ENCODE measurements around the gene DPP6.
"Not testable (repeated sequence)": the region's sequence is repeated elsewhere in the genome, so short reads cannot be mapped to it uniquely, and the experiment has no call there.

Gene DPP6

GRCh38 chr7:154666768-154667167 lies 614.6 kb downstream of the DPP6 start:
- no peak for DNase-seq (ENCODE audit: low read depth)

DNA sequence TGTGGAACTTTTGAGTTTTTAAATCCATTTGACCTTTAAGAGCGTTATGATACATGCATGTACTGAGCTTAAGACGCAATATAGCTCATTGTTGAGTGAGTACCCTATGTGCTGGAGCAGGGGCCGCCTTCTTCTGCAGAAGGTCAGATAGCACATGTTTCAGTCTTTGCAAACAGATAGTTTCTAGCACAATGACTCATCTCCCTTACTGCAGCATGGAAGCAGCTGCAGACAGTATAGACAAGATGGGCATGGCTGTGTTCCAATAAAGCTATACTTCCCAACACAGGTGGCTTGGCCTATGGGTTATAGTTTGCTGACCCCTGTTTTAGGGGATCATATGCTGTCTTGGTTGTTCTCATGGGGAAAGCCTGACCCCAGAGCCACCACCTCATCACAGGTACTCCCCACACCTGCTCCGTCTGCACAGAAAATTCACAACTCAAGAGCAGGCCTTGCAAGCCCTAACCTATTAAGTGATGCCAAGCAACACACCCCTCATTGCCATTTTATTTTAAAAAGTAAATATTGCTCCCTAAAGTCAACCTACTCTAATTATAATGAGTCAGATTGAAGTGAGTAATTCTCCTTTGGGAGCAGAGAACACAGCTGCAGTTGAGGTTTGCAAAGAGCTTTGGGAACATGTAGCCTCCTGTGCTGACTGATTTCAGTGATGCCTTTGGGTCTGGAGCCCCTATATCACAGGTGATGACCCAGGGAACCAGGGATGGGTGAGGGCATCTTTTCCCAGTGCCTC lies 620.6 kb downstream of the DPP6 start:
- no peak for DNase-seq (ENCODE audit: low read depth)

- no peak for DNase-seq (ENCODE audit: low read depth)
Observed at GRCh38 chr7:154674191-154674590, 622.0 kb downstream of the DPP6 start.

DNA sequence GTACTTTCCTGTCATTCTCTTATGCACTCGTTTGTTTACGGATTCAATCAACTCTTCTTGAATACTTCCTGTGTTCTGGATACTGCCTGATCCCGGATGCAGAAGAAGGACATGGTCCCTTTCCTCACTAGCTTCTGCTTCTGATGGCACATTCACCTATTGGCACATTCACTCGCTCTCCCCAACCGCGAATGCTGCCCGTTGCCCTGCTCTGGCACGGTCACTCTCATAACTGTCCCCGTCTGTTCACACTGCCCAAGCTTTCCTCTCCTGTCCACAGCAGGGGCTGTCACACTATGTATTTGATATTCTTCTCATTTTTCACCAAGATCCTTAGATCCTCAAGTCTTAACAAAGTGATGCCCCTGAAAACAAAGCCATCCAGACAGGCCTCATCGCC lies 623.4 kb downstream of the DPP6 start:
- no peak for DNase-seq (ENCODE audit: low read depth)

GRCh38 chr7:154676033-154676421 lies 623.8 kb downstream of the DPP6 start:
- DNase-seq (ENCODE audit: low read depth) = not testable (repeated sequence)

GRCh38 chr7:154676422-154677073 lies 624.4 kb downstream of the DPP6 start:
- no peak for DNase-seq (ENCODE audit: low read depth)

DNA sequence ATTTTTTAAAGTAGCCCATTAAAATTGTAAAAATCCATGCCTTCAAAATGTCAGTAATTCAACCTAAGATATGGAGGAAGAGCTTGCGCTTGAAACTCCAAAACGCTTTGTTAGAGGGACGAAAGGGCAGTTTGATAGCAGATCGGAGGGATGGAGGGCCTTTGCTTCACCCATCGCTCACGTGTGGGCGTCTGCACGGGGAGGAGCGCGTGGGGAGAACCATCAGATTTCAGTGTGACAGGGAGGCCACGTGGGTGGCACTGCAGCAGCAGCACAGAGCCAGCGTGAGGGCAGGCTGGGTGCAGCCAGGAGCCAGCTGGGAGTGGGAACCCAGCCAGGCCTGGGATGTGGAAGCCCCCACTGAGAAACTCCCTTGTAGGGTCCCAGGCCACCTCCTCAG lies 625.3 kb downstream of the DPP6 start:
- DNase-seq (ENCODE audit: low read depth) = no peak

DNA sequence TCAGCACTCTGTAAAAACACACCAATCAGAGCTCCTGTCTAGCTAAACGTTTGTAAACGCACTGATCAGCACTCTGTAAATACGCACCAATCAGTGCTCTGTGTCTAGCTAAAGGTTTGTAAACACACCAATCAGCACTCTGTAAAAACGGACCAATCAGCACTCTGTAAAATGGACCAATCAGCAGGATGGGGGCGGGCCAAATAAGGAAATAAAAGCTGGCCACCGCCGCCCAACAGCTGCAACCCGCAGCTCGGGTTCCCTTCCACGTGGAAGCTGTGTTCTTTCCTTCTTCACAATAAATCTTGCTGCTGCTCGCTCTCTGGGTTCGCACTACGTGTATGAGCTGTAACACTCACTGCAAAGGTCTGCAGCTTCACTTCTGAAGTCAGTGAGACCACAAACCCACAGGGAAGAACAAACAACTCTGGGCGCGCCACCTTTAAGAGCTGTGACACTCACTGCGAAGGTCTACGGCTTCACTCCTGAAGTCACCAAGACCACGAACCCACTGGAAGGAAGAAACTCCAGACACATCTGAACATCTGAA lies 625.9 kb downstream of the DPP6 start:
- not testable (repeated sequence) for DNase-seq (ENCODE audit: low read depth)

GRCh38 chr7:154679379-154680053 lies 627.3 kb downstream of the DPP6 start:
- no peak for DNase-seq (ENCODE audit: low read depth)

DNA sequence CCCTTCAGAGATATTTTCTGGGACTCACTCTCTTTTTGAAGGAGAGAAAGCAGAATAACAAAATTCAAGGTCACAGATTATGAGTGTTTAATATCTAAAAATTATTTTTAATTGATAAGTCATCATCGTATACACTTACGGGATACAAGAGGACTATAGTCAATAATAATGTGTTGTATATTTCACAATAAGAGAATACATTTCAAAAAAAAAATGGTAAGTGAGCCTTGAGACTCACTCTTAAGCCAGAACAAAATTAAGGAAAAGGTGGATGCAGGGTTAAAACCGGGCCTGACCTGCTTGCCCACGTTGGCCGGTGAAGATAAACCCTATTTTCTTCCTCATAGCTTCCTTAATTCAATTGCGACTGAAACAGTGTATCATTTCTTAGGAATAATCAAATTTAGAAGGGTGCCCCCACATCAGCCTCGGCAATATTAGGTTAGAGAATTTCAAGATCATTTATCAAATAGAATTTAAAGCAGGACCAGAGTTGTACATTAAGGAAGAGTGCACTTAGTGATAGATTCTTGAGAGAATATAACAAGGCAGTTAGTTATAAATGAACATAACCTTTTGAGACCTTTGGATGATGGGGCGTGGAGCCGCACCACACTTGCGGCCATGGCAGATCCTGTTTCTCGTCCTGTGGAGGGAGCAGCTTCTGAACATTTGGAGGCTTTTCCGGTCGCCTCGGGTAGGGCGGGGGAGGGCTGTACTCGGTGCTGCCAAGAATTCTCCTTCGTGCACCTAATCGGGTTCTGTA lies 628.9 kb downstream of the DPP6 start:
- no peak for DNase-seq (ENCODE audit: low read depth)

- no peak for DNase-seq (ENCODE audit: low read depth)
Observed at GRCh38 chr7:154682003-154682402, 629.8 kb downstream of the DPP6 start.

GRCh38 chr7:154684666-154685563 lies 632.7 kb downstream of the DPP6 start:
- no peak for DNase-seq (ENCODE audit: low read depth)

GRCh38 chr7:154685564-154685901 lies 633.3 kb downstream of the DPP6 start:
- DNase-seq (ENCODE audit: low read depth) = no peak

DNA sequence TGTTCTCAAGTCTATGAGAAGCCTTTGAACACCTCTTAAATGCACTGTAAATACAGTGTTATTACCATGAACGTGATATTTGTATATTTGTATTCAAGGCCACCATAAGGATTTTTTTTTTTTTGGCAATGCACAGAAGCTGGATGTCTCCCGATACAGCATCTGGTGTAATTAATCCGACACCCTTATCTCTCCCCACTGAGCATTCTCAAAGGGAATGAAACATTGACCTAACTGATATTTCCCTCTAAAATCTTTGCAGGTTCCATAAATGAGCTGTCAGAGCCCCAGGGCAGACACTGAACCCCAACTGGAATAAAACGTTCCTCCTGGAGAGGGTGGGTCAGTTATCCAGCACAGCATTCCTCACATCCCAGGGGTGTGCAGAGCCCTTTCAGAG lies 634.1 kb downstream of the DPP6 start:
- DNase-seq (ENCODE audit: low read depth) = no peak

GRCh38 chr7:154688952-154689351 lies 636.8 kb downstream of the DPP6 start:
- no peak for DNase-seq (ENCODE audit: low read depth)

DNA sequence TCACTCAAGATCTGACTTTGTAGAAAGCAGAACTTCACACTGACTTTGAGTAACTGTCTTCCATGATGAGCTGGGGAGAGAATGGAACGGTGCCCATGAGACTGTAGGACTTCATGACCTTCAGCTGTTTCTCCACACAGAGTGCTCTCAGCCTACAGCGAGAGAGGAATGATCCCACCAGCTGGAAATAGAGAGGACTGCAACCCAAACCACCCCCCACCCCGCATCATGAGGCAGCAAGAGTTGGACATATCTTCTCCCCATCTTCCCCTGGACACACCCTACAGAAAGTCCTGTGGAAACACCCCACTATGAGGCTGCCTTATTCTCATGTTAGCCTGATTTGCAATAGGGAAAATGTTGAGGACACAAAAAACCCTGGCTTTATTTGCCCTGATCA lies 638.2 kb downstream of the DPP6 start:
- no peak for DNase-seq (ENCODE audit: low read depth)

- DNase-seq (ENCODE audit: low read depth) = no peak
Observed at GRCh38 chr7:154693661-154694060, 641.5 kb downstream of the DPP6 start.

GRCh38 chr7:154695836-154696235 lies 643.6 kb downstream of the DPP6 start:
- DNase-seq (ENCODE audit: low read depth) = no peak

DNA sequence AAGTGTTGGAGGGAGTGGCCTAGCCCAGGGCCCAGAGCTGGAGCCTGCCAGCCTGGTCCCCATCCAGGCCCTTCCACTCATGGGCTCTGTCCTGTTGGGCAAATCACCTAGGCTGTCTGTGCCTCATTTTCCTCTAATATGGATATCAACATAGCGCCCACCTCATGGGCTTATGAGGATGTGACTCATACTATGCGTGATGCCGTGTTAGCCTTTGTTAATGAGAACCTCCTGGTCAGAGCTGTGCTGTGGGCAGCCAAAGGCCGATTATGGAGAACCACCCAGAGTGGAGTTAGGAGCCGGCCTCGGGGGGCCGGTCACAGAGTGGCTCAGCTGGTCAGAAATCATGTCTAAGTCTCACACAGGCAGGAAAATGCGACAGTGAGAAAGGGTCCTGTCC lies 644.4 kb downstream of the DPP6 start:
- DNase-seq (ENCODE audit: low read depth) = no peak

DNA sequence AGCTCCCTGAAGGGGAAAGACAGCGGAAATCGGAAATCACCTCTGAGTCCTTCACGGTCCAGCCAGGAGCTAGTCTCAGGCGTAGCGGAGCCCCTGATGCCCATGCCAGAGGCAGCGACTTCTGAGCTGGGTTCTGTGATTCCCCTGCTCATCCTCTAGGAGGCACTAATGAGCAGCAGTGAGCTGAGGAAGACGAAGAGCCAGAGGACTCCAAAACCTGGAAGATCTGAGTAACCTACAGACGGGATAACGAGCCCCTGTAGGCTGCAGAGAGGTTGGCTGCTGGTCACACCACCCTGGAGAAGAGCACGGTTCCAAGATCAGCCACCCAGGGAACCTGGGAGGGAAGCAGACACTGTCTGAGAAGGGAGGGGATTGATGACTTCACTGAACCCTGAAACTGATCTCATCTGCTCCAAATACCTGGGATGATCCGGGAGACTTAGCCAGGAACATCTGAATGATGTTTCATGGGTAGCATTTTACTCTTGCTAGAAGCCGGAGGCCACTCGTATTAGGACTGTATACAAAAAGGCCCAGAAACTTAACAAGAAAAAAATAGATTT lies 646.6 kb downstream of the DPP6 start:
- DNase-seq (ENCODE audit: low read depth) = no peak

- no peak for DNase-seq (ENCODE audit: low read depth)
Observed at GRCh38 chr7:154699417-154699816, 647.2 kb downstream of the DPP6 start.

Data from iris pigment epithelial cell (primary cell).